ENCODE measurements around the gene TXNRD2.

TXNRD2 gene

DNA sequence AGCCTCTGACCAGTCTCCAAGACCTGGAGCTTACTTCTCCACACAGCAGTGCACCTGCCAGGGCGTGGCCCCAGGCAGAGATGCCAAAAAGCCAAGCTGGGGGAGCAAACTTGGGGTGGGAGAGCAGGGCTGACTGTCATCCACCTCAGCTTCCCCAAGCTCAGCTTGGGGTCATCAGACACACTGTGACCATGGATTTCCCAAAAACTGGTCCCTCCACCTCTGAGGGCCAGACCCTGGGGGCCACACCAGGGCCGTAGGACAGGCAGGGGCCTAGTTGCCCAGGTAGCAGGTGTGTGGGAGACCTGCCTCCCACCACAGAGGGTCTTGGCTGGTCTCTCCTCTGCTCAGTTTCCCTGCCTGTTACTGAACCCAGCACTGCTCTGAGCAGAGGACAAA lies 44.4 kb upstream of the TXNRD2 start:
- DNase-seq (ENCODE audit: insufficient read length), result no peak
- FAIRE-seq, result no peak

DNA sequence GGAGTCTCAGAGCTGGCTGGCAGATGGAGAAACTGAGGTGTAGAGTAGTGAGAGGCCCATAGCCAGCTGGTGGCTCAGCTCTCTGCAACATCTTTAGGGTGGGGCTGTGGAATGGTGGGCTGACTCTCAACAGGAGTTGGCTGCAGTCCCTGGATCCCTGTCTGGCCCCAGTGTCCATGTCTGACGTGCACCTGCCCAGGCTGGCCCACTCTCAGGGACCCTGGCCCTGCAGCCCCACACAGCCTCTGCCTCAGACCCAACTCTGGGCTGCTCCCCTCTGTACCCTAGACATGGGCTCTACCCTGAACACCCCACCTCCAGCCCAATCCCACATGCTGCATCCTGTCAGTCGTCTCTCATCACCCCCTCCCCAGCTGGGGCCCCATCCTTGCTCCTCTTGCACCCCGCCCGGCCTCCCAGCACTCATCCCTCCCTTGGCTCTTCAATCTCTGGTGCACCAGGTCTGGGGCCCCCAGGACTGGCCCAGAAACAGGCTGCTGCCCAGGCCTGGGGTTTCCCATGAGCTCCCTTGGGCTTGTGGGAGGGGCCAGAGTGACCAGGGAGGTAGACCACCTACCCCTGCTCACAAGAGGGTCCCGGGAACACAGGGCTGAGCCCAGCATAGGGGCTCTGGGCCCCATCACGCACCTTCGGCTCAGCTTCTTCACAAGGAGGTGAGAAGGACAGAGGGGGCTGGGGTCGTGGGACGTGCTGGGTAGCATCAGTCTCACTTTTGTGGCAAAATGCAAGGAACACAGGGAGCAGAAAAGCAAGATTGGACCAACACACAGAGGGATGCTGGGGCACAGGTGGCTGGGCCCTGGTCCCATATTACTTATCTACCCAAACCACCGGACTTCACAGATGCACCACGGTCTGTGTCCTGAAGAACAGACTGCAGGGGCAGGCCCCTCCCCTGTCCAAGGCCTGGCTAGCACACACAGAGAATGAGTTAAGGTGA lies 43.5 kb upstream of the TXNRD2 start:
- FAIRE-seq, result no peak
- DNase-seq (ENCODE audit: insufficient read length), result no peak
- TF ChIP-seq POLR2A (IDR thresholded peaks at IDR 0.05; ENCODE audit: low read depth, low read length), result no peak
- TF ChIP-seq POLR2AphosphoS5 (IDR thresholded peaks at IDR 0.05; ENCODE audit: low read depth, low read length), result no peak

More for the DNA sequence above, 44.4 kb upstream of the TXNRD2 start:
- TF ChIP-seq TAF1 (IDR thresholded peaks at IDR 0.05; ENCODE audit: borderline replicate concordance, low read depth, low read length) (no peak), POLR2AphosphoS5 (IDR thresholded peaks at IDR 0.05; ENCODE audit: low read depth, low read length) (no peak), POLR2A (IDR thresholded peaks at IDR 0.05; ENCODE audit: low read depth, low read length) (no peak)

- peak; percentile 70 for FAIRE-seq
- no peak for TF ChIP-seq POLR2A (IDR thresholded peaks at IDR 0.05; ENCODE audit: low read depth, low read length)
- no peak for TF ChIP-seq TAF1 (IDR thresholded peaks at IDR 0.05; ENCODE audit: borderline replicate concordance, low read depth, low read length)
- no peak for TF ChIP-seq POLR2AphosphoS5 (IDR thresholded peaks at IDR 0.05; ENCODE audit: low read depth, low read length)
- no peak for DNase-seq (ENCODE audit: insufficient read length)
Measured at GRCh38 chr22:19984201-19984753, 42.7 kb upstream of the TXNRD2 start.

DNA sequence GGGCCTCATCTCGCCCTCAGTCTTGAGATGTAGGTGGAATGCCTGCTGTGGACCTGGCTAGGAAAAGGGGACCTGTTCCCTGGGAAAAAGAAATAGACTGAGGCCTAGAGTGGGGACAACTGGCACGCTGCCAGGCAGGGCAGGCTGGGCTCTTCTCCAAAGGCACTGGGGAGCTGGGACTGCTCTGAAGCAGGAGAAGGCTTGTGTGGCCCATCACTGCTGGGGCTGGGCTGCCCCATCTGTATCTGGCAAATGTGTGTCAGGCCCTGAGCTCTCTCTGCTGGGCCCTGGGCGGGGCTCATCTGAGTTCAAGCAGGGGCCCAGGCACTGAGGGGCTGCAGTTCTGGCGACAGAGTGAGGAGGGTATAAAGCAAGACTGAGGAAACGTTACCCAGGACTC lies 42.1 kb upstream of the TXNRD2 start:
- FAIRE-seq (no peak), DNase-seq (ENCODE audit: insufficient read length) (no peak)
- TF ChIP-seq POLR2AphosphoS5 (IDR thresholded peaks at IDR 0.05; ENCODE audit: low read depth, low read length), result no peak

GRCh38 chr22:19982991-19983578 lies 41.5 kb upstream of the TXNRD2 start:
- no peak for TF ChIP-seq POLR2AphosphoS5 (IDR thresholded peaks at IDR 0.05; ENCODE audit: low read depth, low read length)
- TF ChIP-seq POLR2A (IDR thresholded peaks at IDR 0.05; ENCODE audit: low read depth, low read length), result no peak
- TF ChIP-seq TAF1 (IDR thresholded peaks at IDR 0.05; ENCODE audit: borderline replicate concordance, low read depth, low read length), result no peak
- DNase-seq (ENCODE audit: insufficient read length) (no peak), FAIRE-seq (no peak)

DNA sequence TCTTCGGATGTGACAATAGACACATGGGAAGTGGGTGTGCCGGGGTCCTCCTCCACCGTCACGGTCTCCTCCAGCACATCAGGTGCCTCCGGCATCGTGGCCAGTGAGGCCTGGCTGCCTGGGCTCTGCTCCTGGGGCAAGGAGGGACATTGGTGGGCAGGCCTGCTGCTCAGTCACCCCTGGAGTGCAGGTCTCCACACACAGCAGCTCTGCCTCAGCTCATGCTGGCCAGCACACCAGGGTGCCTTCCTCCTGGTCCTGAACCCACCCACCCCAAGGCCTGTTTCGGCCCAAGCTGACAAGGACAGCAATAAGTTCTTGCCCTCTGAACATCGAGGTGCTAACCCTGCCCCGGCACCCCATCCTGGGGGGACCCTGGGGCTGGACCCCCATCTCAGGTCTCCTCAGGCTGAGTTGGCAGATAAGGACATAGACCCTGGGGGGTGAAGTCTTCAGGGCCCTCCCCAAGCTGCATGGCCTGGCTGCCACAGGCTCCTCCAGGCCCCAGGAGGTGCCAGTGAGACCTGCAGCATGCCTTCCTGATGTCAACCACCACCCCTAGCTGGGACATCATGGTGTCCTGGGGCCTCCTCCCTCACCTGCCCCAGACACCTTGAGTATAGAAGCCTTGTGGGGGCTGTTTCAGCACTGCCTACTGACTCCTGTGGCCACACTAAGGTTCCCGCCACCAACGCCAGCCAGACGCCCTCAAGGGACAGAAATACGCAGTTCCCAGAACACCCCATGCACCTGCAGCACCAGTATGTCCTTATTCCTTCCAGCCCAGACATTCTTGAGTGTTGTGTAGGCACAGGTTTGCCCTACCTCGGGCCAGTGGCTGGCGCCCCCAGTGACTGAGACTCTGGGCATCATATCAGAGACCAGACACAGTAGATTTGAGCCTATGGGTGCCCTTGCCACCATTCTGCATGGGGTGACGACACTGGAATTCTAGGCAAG lies 40.6 kb upstream of the TXNRD2 start:
- no peak for FAIRE-seq
- TF ChIP-seq POLR2AphosphoS5 (IDR thresholded peaks at IDR 0.05; ENCODE audit: low read depth, low read length) (no peak), TAF1 (IDR thresholded peaks at IDR 0.05; ENCODE audit: borderline replicate concordance, low read depth, low read length) (no peak), POLR2A (IDR thresholded peaks at IDR 0.05; ENCODE audit: low read depth, low read length) (no peak)
- DNase-seq (ENCODE audit: insufficient read length), result no peak

DNA sequence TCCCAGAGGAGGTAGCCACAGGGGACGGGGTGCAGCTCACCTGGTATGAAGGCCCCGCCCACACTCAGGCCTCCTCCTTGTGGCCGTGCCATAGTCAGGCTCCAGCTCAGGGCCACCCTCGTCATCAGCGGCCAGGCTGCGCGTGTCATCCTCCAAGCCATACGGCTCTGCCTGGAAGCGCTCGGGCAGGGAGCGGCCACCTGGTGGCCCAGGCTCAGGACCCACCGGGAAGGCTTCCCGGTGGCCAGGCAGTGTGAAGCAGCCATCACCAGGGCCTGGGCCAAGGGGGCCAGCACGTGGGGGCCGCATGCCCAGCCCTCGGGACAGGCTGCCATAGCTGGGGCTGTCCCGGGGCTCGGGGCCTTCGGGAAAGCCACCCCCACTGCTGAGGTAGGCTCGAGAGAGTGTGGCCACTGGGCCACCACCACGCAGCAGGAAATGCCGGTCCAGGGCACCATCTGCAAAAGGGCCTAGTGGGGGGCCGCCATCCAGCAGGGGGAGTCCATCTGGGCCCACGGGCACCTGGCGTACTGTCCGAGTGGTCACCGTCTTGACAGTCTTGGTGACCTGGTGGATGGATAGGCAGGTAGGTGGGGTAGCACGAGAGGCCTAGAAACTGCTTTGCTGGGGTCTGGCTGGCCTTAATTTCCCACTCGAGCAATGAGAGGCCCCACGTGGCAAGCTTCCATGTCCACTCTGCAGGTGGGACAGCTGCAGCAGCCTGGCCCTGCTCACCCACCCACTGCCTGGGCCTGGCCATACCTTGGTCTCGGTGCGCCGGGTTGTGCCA lies 39.7 kb upstream of the TXNRD2 start:
- FAIRE-seq, result no peak
- TF ChIP-seq TAF1 (IDR thresholded peaks at IDR 0.05; ENCODE audit: borderline replicate concordance, low read depth, low read length) (no peak), POLR2A (IDR thresholded peaks at IDR 0.05; ENCODE audit: low read depth, low read length) (no peak), POLR2AphosphoS5 (IDR thresholded peaks at IDR 0.05; ENCODE audit: low read depth, low read length) (no peak)
- no peak for DNase-seq (ENCODE audit: insufficient read length)

DNA sequence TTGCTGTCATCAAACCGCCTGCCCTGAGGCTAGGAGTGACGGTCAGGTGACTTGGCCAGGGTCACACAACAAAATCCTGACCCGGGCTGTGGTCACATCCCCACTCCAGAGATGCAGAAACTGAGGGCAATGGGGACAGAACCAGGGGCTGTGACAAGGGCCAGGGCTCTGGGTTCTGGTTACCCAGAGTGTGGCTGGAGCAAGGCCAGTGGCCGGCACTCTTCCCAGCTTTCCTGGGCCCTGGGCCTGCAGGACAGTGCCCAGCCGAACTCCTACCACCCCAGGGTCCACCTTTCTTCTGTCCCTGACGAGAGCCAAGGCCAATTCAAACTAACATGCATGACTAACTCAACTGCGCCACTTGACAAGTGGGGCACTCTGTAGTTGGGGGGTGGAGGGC lies 39.1 kb upstream of the TXNRD2 start:
- FAIRE-seq (no peak), DNase-seq (ENCODE audit: insufficient read length) (no peak)
- TF ChIP-seq POLR2A (IDR thresholded peaks at IDR 0.05; ENCODE audit: low read depth, low read length), result no peak
- no peak for TF ChIP-seq POLR2AphosphoS5 (IDR thresholded peaks at IDR 0.05; ENCODE audit: low read depth, low read length)
- TF ChIP-seq TAF1 (IDR thresholded peaks at IDR 0.05; ENCODE audit: borderline replicate concordance, low read depth, low read length), result no peak

DNA sequence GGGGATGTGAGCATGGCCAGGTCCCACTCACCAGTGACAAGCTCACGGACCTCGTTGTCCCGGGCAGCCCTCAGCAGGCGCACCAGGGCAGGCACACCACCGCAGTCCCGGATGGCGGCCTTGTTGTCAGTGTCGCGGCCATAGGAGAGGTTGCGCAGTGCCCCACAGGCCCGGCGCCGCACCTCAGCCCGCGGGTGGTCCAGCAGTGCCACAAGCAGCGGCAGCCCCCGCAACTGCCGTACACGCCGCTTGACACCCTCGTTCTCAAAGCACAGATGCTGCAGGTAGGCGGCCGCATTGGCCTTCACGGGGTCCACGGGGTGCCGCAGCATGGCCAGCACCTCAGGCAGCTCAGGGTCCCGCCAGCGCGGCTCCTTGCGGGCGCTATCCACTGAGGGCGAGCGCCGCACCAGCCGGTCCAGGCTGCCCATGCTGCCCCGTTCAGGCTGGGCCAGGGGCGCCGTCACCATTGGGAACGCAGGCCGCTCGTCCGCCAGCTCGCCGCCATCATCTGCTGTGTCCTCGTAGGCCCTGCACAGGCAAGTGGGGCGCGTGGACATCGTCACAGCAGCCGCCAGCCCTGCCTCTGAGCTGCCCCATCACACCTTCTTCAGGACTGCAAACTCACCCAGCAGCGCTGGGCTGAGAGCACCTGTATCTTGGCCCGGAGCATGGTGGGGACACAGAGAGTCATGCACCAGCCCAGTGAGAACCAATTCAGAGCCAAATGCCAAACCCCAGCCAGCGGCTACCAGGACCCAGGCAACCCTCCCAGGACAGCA lies 38.3 kb upstream of the TXNRD2 start:
- DNase-seq (ENCODE audit: insufficient read length) (no peak), FAIRE-seq (no peak)
- TF ChIP-seq POLR2A (IDR thresholded peaks at IDR 0.05; ENCODE audit: low read depth, low read length) (no peak), POLR2AphosphoS5 (IDR thresholded peaks at IDR 0.05; ENCODE audit: low read depth, low read length) (no peak), TAF1 (IDR thresholded peaks at IDR 0.05; ENCODE audit: borderline replicate concordance, low read depth, low read length) (no peak)

DNA sequence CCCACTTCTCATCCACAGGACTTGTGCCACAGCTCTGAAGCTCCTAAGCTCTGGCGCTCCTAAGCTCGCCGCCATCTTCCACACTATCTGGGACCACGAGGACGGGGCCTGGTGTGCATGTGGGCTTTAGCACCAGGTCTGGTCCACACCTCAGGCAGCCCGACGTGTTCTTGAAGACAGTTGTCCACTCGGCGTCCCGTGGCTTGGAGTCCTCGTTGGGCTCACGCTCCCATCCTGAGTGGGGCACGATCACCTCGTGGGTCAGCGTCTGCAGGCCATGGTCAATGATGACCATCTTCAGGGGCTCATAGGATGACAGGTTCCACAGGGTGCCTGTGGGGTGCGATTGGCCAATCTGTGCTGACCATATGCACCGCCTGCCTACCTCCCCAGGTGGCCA lies 37.1 kb upstream of the TXNRD2 start:
- FAIRE-seq, result no peak
- no peak for DNase-seq (ENCODE audit: insufficient read length)
- TF ChIP-seq POLR2AphosphoS5 (IDR thresholded peaks at IDR 0.05; ENCODE audit: low read depth, low read length) (no peak), TAF1 (IDR thresholded peaks at IDR 0.05; ENCODE audit: borderline replicate concordance, low read depth, low read length) (no peak), POLR2A (IDR thresholded peaks at IDR 0.05; ENCODE audit: low read depth, low read length) (no peak)
